ENCODE data around the gene CCDC148. TPM values are rescaled to one million over a fixed set of nuclear protein-coding genes. Genes with fewer than 3 reads are reported as not detected.

The CCDC148 gene
- total and polyA plus RNA-seq, 2 donors, result 0.28 to 5.3 TPM

GRCh38 chr2:158142568-158143332 lies 313.8 kb downstream of the CCDC148 start:
- no peak for DNase-seq (ENCODE audit: extremely low spot score)
- Histone ChIP-seq H3K4me3 (ENCODE audit: low read depth, low read length) (no peak overlapping the region), H3K36me3 (ENCODE audit: insufficient read depth) (no peaks in the 10 kb centered on the region), H3K27ac (ENCODE audit: low read depth) (no peak overlapping the region), H3K4me1 (ENCODE audit: insufficient read depth) (no peaks in the 10 kb centered on the region)
- WGBS, result 61% methylated on average over 6 of the region's 6 CpGs

GRCh38 chr2:158142165-158142564 lies 314.4 kb downstream of the CCDC148 start:
- Histone ChIP-seq H3K4me1 (ENCODE audit: insufficient read depth) (no peaks in the 10 kb centered on the region), H3K4me3 (ENCODE audit: low read depth, low read length) (no peak overlapping the region), H3K36me3 (ENCODE audit: insufficient read depth) (no peaks in the 10 kb centered on the region), H3K27ac (ENCODE audit: low read depth) (no peak overlapping the region)
- WGBS, result 85% methylated on average over 3 of the region's 3 CpGs
- no peak for DNase-seq (ENCODE audit: extremely low spot score)

- WGBS, result 90% methylated on average over 1 of the region's 1 CpG
- Histone ChIP-seq H3K4me1 (ENCODE audit: insufficient read depth) (no peaks in the 10 kb centered on the region), H3K4me3 (ENCODE audit: low read depth, low read length) (no peak overlapping the region), H3K36me3 (ENCODE audit: insufficient read depth) (no peaks in the 10 kb centered on the region), H3K27ac (ENCODE audit: low read depth) (no peak overlapping the region)
- DNase-seq (ENCODE audit: extremely low spot score), result no peak
These were observed 316.4 kb downstream of the CCDC148 start for GRCh38 chr2:158140201-158140600.

GRCh38 chr2:158138255-158138654 lies 318.3 kb downstream of the CCDC148 start:
- no peak overlapping the region for H3K4me3 ChIP-seq (ENCODE audit: low read depth, low read length)
- H3K36me3 ChIP-seq (ENCODE audit: insufficient read depth), result no peaks in the 10 kb centered on the region
- no peaks in the 10 kb centered on the region for H3K4me1 ChIP-seq (ENCODE audit: insufficient read depth)
- 42% methylated on average over 5 of the region's 5 CpGs for WGBS
- no peak for DNase-seq (ENCODE audit: extremely low spot score)
- H3K27ac ChIP-seq (ENCODE audit: low read depth), result no peak overlapping the region

- WGBS, result 70% methylated on average over 1 of the region's 1 CpG
- Histone ChIP-seq H3K27ac (ENCODE audit: low read depth) (no peak overlapping the region), H3K4me3 (ENCODE audit: low read depth, low read length) (no peak overlapping the region), H3K4me1 (ENCODE audit: insufficient read depth) (no peaks in the 10 kb centered on the region), H3K36me3 (ENCODE audit: insufficient read depth) (no peaks in the 10 kb centered on the region)
- DNase-seq (ENCODE audit: extremely low spot score), result no peak
These were observed 321.5 kb downstream of the CCDC148 start for GRCh38 chr2:158135096-158135495.

- Histone ChIP-seq H3K27ac (ENCODE audit: low read depth) (no peak overlapping the region), H3K4me3 (ENCODE audit: low read depth, low read length) (no peak overlapping the region), H3K4me1 (ENCODE audit: insufficient read depth) (no peaks in the 10 kb centered on the region), H3K36me3 (ENCODE audit: insufficient read depth) (no peaks in the 10 kb centered on the region)
- DNase-seq (ENCODE audit: extremely low spot score), result no peak
- WGBS, result 78% methylated on average over 6 of the region's 6 CpGs
These were observed 321.9 kb downstream of the CCDC148 start for GRCh38 chr2:158134655-158135054.

- H3K27ac ChIP-seq (ENCODE audit: low read depth), result no peak overlapping the region
- DNase-seq (ENCODE audit: extremely low spot score), result no peak
- H3K36me3 ChIP-seq (ENCODE audit: insufficient read depth), result no peaks in the 10 kb centered on the region
- no peaks in the 10 kb centered on the region for H3K4me1 ChIP-seq (ENCODE audit: insufficient read depth)
- WGBS, result 31% methylated on average over 4 of the region's 4 CpGs
- no peak overlapping the region for H3K4me3 ChIP-seq (ENCODE audit: low read depth, low read length)
These were observed 322.5 kb downstream of the CCDC148 start for GRCh38 chr2:158134055-158134454.

GRCh38 chr2:158131919-158132566 lies 324.5 kb downstream of the CCDC148 start:
- Histone ChIP-seq H3K27ac (ENCODE audit: low read depth) (no peak overlapping the region), H3K4me1 (ENCODE audit: insufficient read depth) (no peaks in the 10 kb centered on the region), H3K4me3 (ENCODE audit: low read depth, low read length) (no peak overlapping the region), H3K36me3 (ENCODE audit: insufficient read depth) (no peaks in the 10 kb centered on the region)
- no peak for DNase-seq (ENCODE audit: extremely low spot score)
- 83% methylated on average over 7 of the region's 7 CpGs for WGBS

GRCh38 chr2:158131483-158131912 lies 325.1 kb downstream of the CCDC148 start:
- DNase-seq (ENCODE audit: extremely low spot score), result no peak
- Histone ChIP-seq H3K27ac (ENCODE audit: low read depth) (no peak overlapping the region), H3K36me3 (ENCODE audit: insufficient read depth) (no peaks in the 10 kb centered on the region), H3K4me3 (ENCODE audit: low read depth, low read length) (no peak overlapping the region), H3K4me1 (ENCODE audit: insufficient read depth) (no peaks in the 10 kb centered on the region)
- WGBS, result 94% methylated on average over 1 of the region's 1 CpG

GRCh38 chr2:158130832-158131473 lies 325.6 kb downstream of the CCDC148 start:
- Histone ChIP-seq H3K4me3 (ENCODE audit: low read depth, low read length) (no peak overlapping the region), H3K27ac (ENCODE audit: low read depth) (no peak overlapping the region), H3K4me1 (ENCODE audit: insufficient read depth) (no peaks in the 10 kb centered on the region), H3K36me3 (ENCODE audit: insufficient read depth) (no peaks in the 10 kb centered on the region)
- no peak for DNase-seq (ENCODE audit: extremely low spot score)
- 81% methylated on average over 2 of the region's 2 CpGs for WGBS

GRCh38 chr2:158129037-158129436 lies 327.5 kb downstream of the CCDC148 start:
- no peak overlapping the region for H3K27ac ChIP-seq (ENCODE audit: low read depth)
- 70% methylated on average over 5 of the region's 5 CpGs for WGBS
- no peaks in the 10 kb centered on the region for H3K4me1 ChIP-seq (ENCODE audit: insufficient read depth)
- H3K4me3 ChIP-seq (ENCODE audit: low read depth, low read length), result no peak overlapping the region
- DNase-seq (ENCODE audit: extremely low spot score), result no peak
- no peaks in the 10 kb centered on the region for H3K36me3 ChIP-seq (ENCODE audit: insufficient read depth)

GRCh38 chr2:158128168-158128973 lies 328.2 kb downstream of the CCDC148 start:
- WGBS, result 49% methylated on average over 2 of the region's 2 CpGs
- Histone ChIP-seq H3K4me3 (ENCODE audit: low read depth, low read length) (no peak overlapping the region), H3K36me3 (ENCODE audit: insufficient read depth) (no peaks in the 10 kb centered on the region), H3K4me1 (ENCODE audit: insufficient read depth) (no peaks in the 10 kb centered on the region), H3K27ac (ENCODE audit: low read depth) (no peak overlapping the region)
- DNase-seq (ENCODE audit: extremely low spot score), result no peak

GRCh38 chr2:158127380-158127804 lies 329.2 kb downstream of the CCDC148 start:
- no peaks in the 10 kb centered on the region for H3K36me3 ChIP-seq (ENCODE audit: insufficient read depth)
- H3K4me1 ChIP-seq (ENCODE audit: insufficient read depth), result no peaks in the 10 kb centered on the region
- no peak for DNase-seq (ENCODE audit: extremely low spot score)
- 50% methylated on average over 1 of the region's 1 CpG for WGBS
- no peak overlapping the region for H3K4me3 ChIP-seq (ENCODE audit: low read depth, low read length)
- no peak overlapping the region for H3K27ac ChIP-seq (ENCODE audit: low read depth)

All from urinary bladder (tissue), 4 donors.